H1 (cell line): ENCODE results near the gene NHEJ1. TPM values are rescaled to one million over a fixed set of nuclear protein-coding genes. Genes with fewer than 3 reads are reported as not detected.
A peak's percentile ranks its signal among the peaks of the same experiment; 100 is the strongest.

Source experiments
- CTCF ChIA-PET: fragments of 300-600 bp; sonication (Branson Sonifier 250); formaldehyde crosslinking; loops from one replicate; lab custom pipeline; 2021; ENCODE audit not compliant: partially characterized antibody; lab: Charles Lee
- POLR2A ChIA-PET: fragments of 300-600 bp; sonication (Branson Sonifier 250); formaldehyde crosslinking; loops from one replicate; lab custom pipeline; 2021; ENCODE audit warnings: inconsistent platforms; ENCODE audit not compliant: partially characterized antibody; lab: Charles Lee
- DNase-seq, 2 experiments: peaks; one replicate each; pipeline versions ENCODE4 v3.0.0 to v3.0.0-alpha.2; 2010 to 2022; ENCODE audit warnings: low spot score in 2 of 2, low read depth in 1 of 2, mixed read lengths in 1 of 2
- FAIRE-seq: peaks from 2 replicates; lab custom pipeline; 2011; peaks lifted over from hg19 to GRCh38; lab: Jason Lieb, UNC
- H2AFZ ChIP-seq: 2 replicates; pipeline ENCODE4 v1.8.1; 2012; ENCODE audit warnings: low read length, inconsistent platforms
- H2AK5ac ChIP-seq: 2 replicates; pipeline ENCODE4 v1.6.1; 2013; ENCODE audit warnings: low read depth, low read length
- H2BK120ac ChIP-seq: replicated peaks from 2 replicates; pipeline ENCODE3; 2013; ENCODE audit warnings: low read depth, low read length, inconsistent platforms
- H2BK12ac ChIP-seq: 2 replicates; pipeline ENCODE4 v1.6.1; 2013; ENCODE audit warnings: low read depth, low read length
- H2BK15ac ChIP-seq: 2 replicates; pipeline ENCODE4 v1.6.1; 2013; ENCODE audit warnings: low read length
- H2BK20ac ChIP-seq: 2 replicates; pipeline ENCODE4 v1.6.1; 2013; ENCODE audit warnings: low read length
- H2BK5ac ChIP-seq: 2 replicates; pipeline ENCODE4 v1.6.1; 2013; ENCODE audit warnings: low read depth, low read length
- H3K14ac ChIP-seq: 2 replicates; pipeline ENCODE4 v1.6.1; 2013; ENCODE audit warnings: inconsistent platforms; ENCODE audit not compliant: insufficient read length
- H3K18ac ChIP-seq: 2 replicates; pipeline ENCODE4 v1.6.1; 2013; ENCODE audit warnings: low read length; ENCODE audit errors: extremely low read depth
- H3K23ac ChIP-seq: 2 replicates; pipeline ENCODE4 v1.6.1; 2013; ENCODE audit warnings: inconsistent platforms; ENCODE audit not compliant: insufficient read length
- H3K23me2 ChIP-seq: 2 replicates; pipeline ENCODE4 v1.6.1; 2013; ENCODE audit warnings: low read depth, low read length
- H3K27ac ChIP-seq: 2 replicates; pipeline ENCODE4 v1.6.1; 2011; ENCODE audit warnings: low read depth, low read length, inconsistent platforms
- H3K27me3 ChIP-seq, 4 experiments: replicated peaks in 1 of 4; 1 replicate in 1 of 4; 2 replicates in 3 of 4; pipeline versions ENCODE4 v1.6.1 to v1.8.1; 2011 to 2013; ENCODE audit warnings: low read length in 3 of 4, mild to moderate bottlenecking in 3 of 4, inconsistent platforms in 2 of 4, mixed read lengths in 2 of 4, moderate library complexity in 1 of 4; ENCODE audit not compliant: control insufficient read depth in 3 of 4, insufficient read depth in 3 of 4; ENCODE audit errors: extremely low read depth in 1 of 4
- H3K36me3 ChIP-seq, 4 experiments: 2 replicates each; pipeline versions ENCODE4 v1.6.1 to v1.8.1; 2011 to 2013; ENCODE audit warnings: mild to moderate bottlenecking in 4 of 4, low read length in 3 of 4, moderate library complexity in 2 of 4, control low read depth in 1 of 4, inconsistent platforms in 1 of 4; ENCODE audit not compliant: insufficient read depth in 4 of 4, control insufficient read depth in 2 of 4
- H3K4ac ChIP-seq: replicated peaks from 2 replicates; pipeline ENCODE3; 2013; ENCODE audit warnings: low read length, low read depth, mixed read lengths, inconsistent platforms; ENCODE audit not compliant: insufficient read length
- H3K4me1 ChIP-seq, 4 experiments: replicated peaks in 1 of 4; 1 replicate in 1 of 4; 2 replicates in 3 of 4; pipeline versions ENCODE4 v1.6.1 to v1.8.1; 2011 to 2013; ENCODE audit warnings: low read length in 3 of 4, inconsistent platforms in 2 of 4, mixed read lengths in 1 of 4; ENCODE audit not compliant: insufficient read depth in 4 of 4, control insufficient read depth in 3 of 4
- H3K4me2 ChIP-seq, 2 experiments: 2 replicates each; pipeline versions ENCODE4 v1.6.1 to v1.8.1; 2011 to 2013; ENCODE audit warnings: low read depth in 2 of 2, low read length in 2 of 2, control low read depth in 1 of 2, inconsistent platforms in 1 of 2, mild to moderate bottlenecking in 1 of 2; ENCODE audit not compliant: insufficient read depth in 1 of 2
- H3K4me3 ChIP-seq, 4 experiments: fragments of 200-600, 300-600 bp in 1 of 4; sonication (generic), shearing (Covaris generic), sonication (Bioruptor Twin) in 1 of 4; 2 replicates each; pipeline versions ENCODE4 v1.5.1 to v1.8.1; 2011 to 2016; ENCODE audit warnings: low read length in 4 of 4, low read depth in 3 of 4, control low read depth in 2 of 4, inconsistent platforms in 2 of 4, mild to moderate bottlenecking in 2 of 4, mixed read lengths in 1 of 4, moderate library complexity in 1 of 4; ENCODE audit not compliant: insufficient read depth in 2 of 4; ENCODE audit errors: extremely low read depth in 1 of 4
- H3K56ac ChIP-seq: replicated peaks from 2 replicates; pipeline ENCODE3; 2013; ENCODE audit warnings: low read depth, mild to moderate bottlenecking, mixed read lengths, low read length, inconsistent platforms; ENCODE audit not compliant: insufficient read length
- H3K79me1 ChIP-seq: 2 replicates; pipeline ENCODE4 v1.6.1; 2013; ENCODE audit warnings: low read depth, low read length, control low read depth
- H3K79me2 ChIP-seq, 2 experiments: 2 replicates each; pipeline versions ENCODE4 v1.6.1 to v1.8.1; 2012 to 2013; ENCODE audit warnings: low read length in 2 of 2, mild to moderate bottlenecking in 2 of 2, inconsistent platforms in 1 of 2; ENCODE audit not compliant: insufficient read depth in 2 of 2, control insufficient read depth in 1 of 2
- H3K9ac ChIP-seq, 4 experiments: replicated peaks in 1 of 4; 1 replicate in 1 of 4; 2 replicates in 3 of 4; pipeline versions ENCODE4 v1.6.1 to v1.8.1; 2011 to 2013; ENCODE audit warnings: low read depth in 3 of 4, low read length in 3 of 4, control low read depth in 2 of 4, mild to moderate bottlenecking in 2 of 4, moderate library complexity in 2 of 4, inconsistent platforms in 1 of 4; ENCODE audit errors: extremely low read depth in 1 of 4
- H3K9me3 ChIP-seq, 2 experiments: 2 replicates each; pipeline versions ENCODE4 v1.6.1 to v1.8.1; 2012 to 2013; ENCODE audit warnings: mild to moderate bottlenecking in 2 of 2, moderate library complexity in 2 of 2, control low read depth in 1 of 2, inconsistent platforms in 1 of 2, low read depth in 1 of 2, low read length in 1 of 2, mixed read lengths in 1 of 2; ENCODE audit not compliant: insufficient read depth in 2 of 2
- H4K20me1 ChIP-seq, 2 experiments: replicated peaks in 1 of 2; 2 replicates each; pipeline versions ENCODE3 to v1.8.1; 2011 to 2013; ENCODE audit warnings: inconsistent platforms in 2 of 2, low read length in 2 of 2, mild to moderate bottlenecking in 1 of 2; ENCODE audit not compliant: insufficient read depth in 2 of 2, control insufficient read depth in 1 of 2
- H4K5ac ChIP-seq: 2 replicates; pipeline ENCODE4 v1.6.1; 2013; ENCODE audit warnings: low read length, low read depth, mixed read lengths, inconsistent platforms; ENCODE audit not compliant: insufficient read length
- H4K8ac ChIP-seq: 2 replicates; pipeline ENCODE4 v1.8.0; 2013; ENCODE audit warnings: mild to moderate bottlenecking, moderate library complexity, low read length, inconsistent platforms; ENCODE audit not compliant: insufficient read depth; ENCODE audit errors: extremely low read depth
- H4K91ac ChIP-seq: replicated peaks from 2 replicates; pipeline ENCODE3; 2013; ENCODE audit warnings: low read length, mixed read lengths, inconsistent platforms; ENCODE audit not compliant: insufficient read length
- CREB1 ChIP-seq: IDR thresholded peaks from 2 replicates; pipeline ENCODE4 v1.6.1; 2012; ENCODE audit warnings: inconsistent platforms
- JUND ChIP-seq: IDR thresholded peaks from 2 replicates; pipeline ENCODE4 v1.6.1; 2011; ENCODE audit warnings: mild to moderate bottlenecking, improper control_type of control experiment, low read length
- KDM4A ChIP-seq: IDR thresholded peaks from one replicate; pipeline ENCODE4 v1.7.1; 2012; ENCODE audit warnings: low read depth, mild to moderate bottlenecking, moderate library complexity, low read length, inconsistent platforms; ENCODE audit not compliant: severe bottlenecking
- POLR2AphosphoS5 ChIP-seq: IDR thresholded peaks from 2 replicates; pipeline ENCODE4 v1.6.1; 2011; ENCODE audit warnings: low read depth, low read length
- SIN3A ChIP-seq, 2 experiments: IDR thresholded peaks in 1 of 2; conservative IDR thresholded peaks in 1 of 2; 2 replicates each; pipeline ENCODE4 v1.6.1; 2011 to 2012; ENCODE audit warnings: low read length in 2 of 2, improper control_type of control experiment in 1 of 2, low read depth in 1 of 2, mild to moderate bottlenecking in 1 of 2
- TEAD4 ChIP-seq: IDR thresholded peaks from 2 replicates; pipeline ENCODE4 v1.6.1; 2012; ENCODE audit warnings: low read depth, low read length, inconsistent platforms, mixed read lengths
- WGBS, 2 experiments: shearing (Covaris generic) in 1 of 2; methylation state at CpG; one replicate each; pipeline versions ENCODE4 v1.1.6 to v1.1.7; 2013 to 2015; ENCODE audit warnings: low lambda C conversion rate in 2 of 2, mixed read lengths in 2 of 2, inconsistent platforms in 1 of 2, low coverage in 1 of 2, missing lambda C conversion rate in 1 of 2; ENCODE audit not compliant: insufficient replicate concordance in 2 of 2, insufficient coverage in 1 of 2, insufficient read length in 1 of 2; ENCODE audit errors: extremely low coverage in 1 of 2, missing lambda C conversion rate in 1 of 2; 5-methylcytosine and 5-hydroxymethylcytosine counted together
- long read RNA-seq, 2 experiments: library from RNA in 1 of 2; library from capped mRNA in 1 of 2; stranded (forward); transcript quantifications; one replicate each; pipeline ENCODE4 v2.0.0, GENCODE V29; 2021; ENCODE audit warnings: inconsistent platforms in 1 of 2
- polyA minus RNA-seq, 3 experiments: library from RNA; depleted of rRNA, polyadenylated mRNA; stranded (reverse); fragments of >200 nt; gene quantifications; 1 replicate in 2 of 3; 2 replicates in 1 of 3; pipeline ENCODE4 v1.2.3, GENCODE V29; 2011
- polyA plus RNA-seq, 7 experiments: library from polyadenylated mRNA; depleted of rRNA in 3 of 7; stranded (reverse) in 5 of 7; unstranded in 2 of 7; fragments of >200 nt in 5 of 7; fragments of 200-250 nt in 2 of 7; gene quantifications; 1 replicate in 5 of 7; 2 replicates in 1 of 7; 4 replicates in 1 of 7; pipeline versions ENCODE4 v1.2.1 to v1.2.3, GENCODE V29; 2011 to 2013; ENCODE audit warnings: missing spikeins in 2 of 7, mixed read lengths in 2 of 7
- total RNA-seq: library from RNA; stranded (reverse); fragmentation: NEBNext Ultra II Directional; extraction: Animal tissue kit (Norgen Biotek cat#: 25700); gene quantifications from 2 replicates; pipeline ENCODE4 v1.2.1, GENCODE V29; 2021

Gene NHEJ1, protein sequence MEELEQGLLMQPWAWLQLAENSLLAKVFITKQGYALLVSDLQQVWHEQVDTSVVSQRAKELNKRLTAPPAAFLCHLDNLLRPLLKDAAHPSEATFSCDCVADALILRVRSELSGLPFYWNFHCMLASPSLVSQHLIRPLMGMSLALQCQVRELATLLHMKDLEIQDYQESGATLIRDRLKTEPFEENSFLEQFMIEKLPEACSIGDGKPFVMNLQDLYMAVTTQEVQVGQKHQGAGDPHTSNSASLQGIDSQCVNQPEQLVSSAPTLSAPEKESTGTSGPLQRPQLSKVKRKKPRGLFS
- 22.7 and 25.7 TPM in 2 replicates for total RNA-seq
- 19.4 and 24.1 TPM in 2 replicates for polyA plus RNA-seq (2011; rRNA removed)
- polyA plus RNA-seq (2011; cell fraction: cytosol; rRNA removed), result 26.6 TPM
- 19.9 TPM for polyA plus RNA-seq (2011; cell fraction: nucleus; rRNA removed)
- polyA plus RNA-seq (2012, experiment 1 of 2), result 19.3 to 25.4 TPM (median 22.0 TPM) in 4 replicates
- 13.2 TPM for polyA plus RNA-seq (2012, experiment 2 of 2)
- polyA plus RNA-seq (2013, experiment 1 of 2), result 13.4 TPM
- 14.0 TPM for polyA plus RNA-seq (2013, experiment 2 of 2)
- polyA minus RNA-seq (2011; rRNA and poly(A)+ RNA removed), result 82.4 and 91.5 TPM in 2 replicates
- 20.1 TPM for polyA minus RNA-seq (2011; cell fraction: cytosol; rRNA and poly(A)+ RNA removed)
- polyA minus RNA-seq (2011; cell fraction: nucleus; rRNA and poly(A)+ RNA removed), result 19.5 TPM
- long read RNA-seq, experiment 1, transcript NHEJ1-201 (8 exons, 2,094 nt), result major isoform, 8 of 16 reads
- long read RNA-seq, experiment 1, partial matches to known transcripts, result 1 of 16 reads
- long read RNA-seq, experiment 1, other reads (novel, unspliced or antisense), result 7 of 16 reads
- long read RNA-seq, experiment 2, transcript NHEJ1-201 (8 exons, 2,094 nt), result major isoform, 20 of 31 reads
- long read RNA-seq, experiment 2, partial matches to known transcripts, result 3 of 31 reads
- long read RNA-seq, experiment 2, other reads (novel, unspliced or antisense), result 8 of 31 reads

GRCh38 chr2:219160186-219161017, at the start of gene NHEJ1:
NHEJ1 (minus strand) TSS chr2:219160815; CDS start chr2:219158362, 2,453 bp downstream.
- Histone ChIP-seq H3K4ac (peak within 1 kb of the TSS; percentile 88), H3K4me1 (peaks cover 0 to 5% (median 2%) of the 10 kb centered on the region in 4 experiments; a peak in 3 of 7 replicates), H3K23ac (no peak within 1 kb of the TSS), H4K20me1 (peaks cover 2 to 6% of the 10 kb centered on the region in 2 experiments), H3K9ac (peak within 1 kb of the TSS; percentile 41 to 88 (median 77)), H3K56ac (peak within 1 kb of the TSS; percentile 89), H3K14ac (no peak within 1 kb of the TSS), H4K91ac (peak within 1 kb of the TSS; percentile 72), H2BK15ac (peak within 1 kb of the TSS; percentile 92; the same call in 1 of the 2 replicates), H2AK5ac (no peak within 1 kb of the TSS), H4K5ac (peak within 1 kb of the TSS; percentile 99), H2BK5ac (peak within 1 kb of the TSS; percentile 96; the same call in 1 of the 2 replicates), H4K8ac (peak within 1 kb of the TSS; percentile 95), H2BK12ac (no peak within 1 kb of the TSS), H3K79me2 (no peaks in the 10 kb centered on the region), H3K4me2 (peak within 1 kb of the TSS; percentile 35 to 83), H2BK20ac (no peak within 1 kb of the TSS), H3K27me3 (no peaks in the 10 kb centered on the region; a peak in 2 of 7 replicates), H3K27ac (0 out of 2 replicates have a peak within 1 kb of the TSS, but pooled peaks have one; percentile 69), H2BK120ac (peak within 1 kb of the TSS; percentile 70), H3K23me2 (peaks cover 2% of the 10 kb centered on the region; the same call in 1 of the 2 replicates), H3K9me3 (no peaks in the 10 kb centered on the region), H3K36me3 (peaks cover 0 to 2% (median 0%) of the 10 kb centered on the region in 4 experiments; a peak in 2 of 8 replicates), H3K18ac (peak within 1 kb of the TSS; percentile 99; the same call in 1 of the 2 replicates), H2AFZ (peak within 1 kb of the TSS; percentile 94), H3K79me1 (no peaks in the 10 kb centered on the region), H3K4me3 (peak within 1 kb of the TSS; percentile 78 to 83 (median 81))
- FAIRE-seq, result no peak
- ChIA-PET CTCF (interaction anchor here (0.6 to 12.5 kb wide), 34 partner anchors 8 to 459 kb away, joined by 3 to 149 read pairs (median 4); partner anchors contain the start of genes ANKZF1, CNPPD1, GLB1L and IHH), POLR2A (interaction anchor here (0.7 to 1.5 kb wide), 5 partner anchors 16 to 94 kb away, joined by 3 to 8 read pairs (median 3); partner anchors contain the start of genes ABCB6, CNPPD1 and TUBA4A)
- peak in 1 of 2 experiments; percentile 100 for DNase-seq
- 3% methylated on average over 37 of the region's 70 CpGs; no CpG with 5 or more reads in 1 of the 2 experiments for WGBS, 2 experiments
- peak; percentile 42; the same call in 1 of the 2 replicates for TF ChIP-seq CREB1
- peak; percentile 94 for TF ChIP-seq KDM4A
- TF ChIP-seq SIN3A (conservative IDR thresholded peaks at IDR 0.05 in 1 of 2, IDR thresholded peaks at IDR 0.05 in 1 of 2; ENCODE audit: low read depth in 1 of 2, low read length in 2 of 2), result peak in 1 of 2 experiments; percentile 53; a peak in 1 of 4 replicates
- TF ChIP-seq TEAD4, result no peak
- peak; percentile 56 for TF ChIP-seq POLR2AphosphoS5
- TF ChIP-seq JUND, result 0 out of 2 replicates have a peak, but pooled peaks have one; percentile 45
